HG03520 (cell line): Measurements from ENCODE around the gene HSPA4.
"Not testable (repeated sequence)": the region's sequence is repeated elsewhere in the genome, so short reads cannot be mapped to it uniquely, and the experiment has no call there.

ENCODE experiments used
- ATAC-seq: cut with Tn5 transposase; IDR thresholded peaks from one replicate; pipeline ENCODE4 v1.9.1; 2021; ENCODE audit warnings: mild to moderate bottlenecking, moderate library complexity; ENCODE audit not compliant: unreplicated experiment

HSPA4 gene

DNA sequence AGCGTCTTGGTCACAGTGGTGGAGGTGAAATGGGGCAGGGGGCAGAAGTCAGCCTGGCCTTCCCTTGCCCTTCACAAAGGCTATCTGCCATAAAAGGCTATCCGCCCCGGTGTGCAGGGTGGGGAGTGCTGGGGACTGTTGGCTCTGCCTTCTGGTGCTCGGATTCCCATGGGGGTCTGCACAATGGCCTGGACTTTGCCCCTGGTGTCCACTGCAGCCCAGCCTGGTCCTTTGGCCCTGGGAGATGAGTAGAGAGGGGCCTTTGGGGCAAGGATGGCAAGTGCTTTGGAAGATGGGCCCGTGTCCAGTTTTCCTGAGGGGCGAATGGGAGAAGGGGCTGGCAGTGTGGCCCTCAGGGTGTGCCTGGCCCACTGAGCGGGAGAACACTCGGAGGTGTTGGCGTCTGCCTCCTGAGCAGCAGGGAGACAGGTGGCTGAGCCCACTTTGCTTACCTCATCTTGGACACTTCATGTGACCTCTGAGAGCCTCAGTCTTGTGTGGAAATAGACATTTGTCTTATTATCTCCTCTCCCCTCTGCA lies 69.9 kb downstream of the HSPA4 start:
- no peak for ATAC-seq

- no peak for ATAC-seq
These were observed 70.9 kb downstream of the HSPA4 start for GRCh38 chr5:133122711-133123110.

DNA sequence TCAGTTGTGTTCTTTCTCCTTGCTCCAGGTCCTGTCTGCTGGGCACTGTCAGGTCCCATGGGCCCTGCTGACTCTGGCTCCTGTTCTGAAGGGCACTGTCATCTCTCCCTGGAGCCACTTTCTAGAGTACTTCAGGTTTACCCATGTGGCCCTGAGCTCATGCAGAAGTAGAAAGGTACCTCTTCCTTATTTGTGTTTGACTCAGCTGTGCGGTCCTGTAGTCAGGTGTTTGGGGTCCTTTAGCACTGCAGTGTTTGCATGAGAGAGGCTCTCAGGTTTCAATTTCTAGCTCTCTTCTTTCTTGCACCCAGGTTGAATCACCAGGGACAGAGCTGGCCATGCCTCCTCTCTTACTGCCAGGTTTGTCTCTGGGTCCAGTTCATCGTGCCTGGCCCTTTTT lies 71.5 kb downstream of the HSPA4 start:
- ATAC-seq, result no peak

- ATAC-seq, result no peak
These were observed 73.1 kb downstream of the HSPA4 start for GRCh38 chr5:133124891-133125290.

GRCh38 chr5:133128066-133128465 lies 76.3 kb downstream of the HSPA4 start:
- no peak for ATAC-seq

GRCh38 chr5:133129289-133129688 lies 77.5 kb downstream of the HSPA4 start:
- ATAC-seq, result no peak

GRCh38 chr5:133129950-133130349 lies 78.1 kb downstream of the HSPA4 start:
- ATAC-seq, result no peak

GRCh38 chr5:133130387-133131118 lies 78.7 kb downstream of the HSPA4 start:
- ATAC-seq, result no peak

DNA sequence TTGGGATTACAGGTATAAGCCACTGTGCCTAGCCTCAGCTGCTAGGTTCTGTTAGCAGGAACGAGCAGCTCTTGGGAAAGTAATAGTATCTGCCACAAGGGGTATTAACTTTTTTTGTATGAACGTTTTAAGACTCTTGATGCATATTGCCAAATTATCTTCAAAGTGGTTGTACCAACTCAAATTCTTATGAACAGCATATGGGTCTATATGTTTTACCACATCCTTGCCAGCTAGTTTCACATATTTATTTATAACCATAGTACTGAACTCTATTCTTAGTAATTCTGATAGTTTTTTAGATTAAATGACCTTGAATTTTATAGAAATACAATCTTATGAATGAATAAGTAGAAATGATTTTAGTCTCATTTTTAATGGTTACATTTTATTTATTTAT lies 80.9 kb downstream of the HSPA4 start:
- ATAC-seq, result no peak

GRCh38 chr5:133133241-133133640 lies 81.4 kb downstream of the HSPA4 start:
- ATAC-seq, result not testable (repeated sequence)

DNA sequence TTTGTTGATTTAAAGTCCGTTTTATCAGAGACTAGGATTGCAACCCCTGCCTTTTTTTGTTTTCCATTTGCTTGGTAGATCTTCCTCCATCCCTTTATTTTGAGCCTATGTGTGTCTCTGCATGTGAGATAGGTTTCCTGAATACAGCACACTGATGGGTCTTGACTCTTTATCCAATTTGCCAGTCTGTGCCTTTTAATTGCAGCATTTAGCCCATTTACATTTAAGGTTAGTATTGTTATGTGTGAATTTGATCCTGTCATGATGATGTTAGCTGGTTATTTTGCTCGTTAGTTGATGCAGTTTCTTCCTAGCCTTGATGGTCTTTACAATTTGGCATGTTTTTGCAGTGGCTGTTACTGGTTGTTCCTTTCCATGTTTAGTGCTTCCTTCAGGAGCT lies 85.1 kb downstream of the HSPA4 start:
- not testable (repeated sequence) for ATAC-seq

- ATAC-seq, result no peak
These were observed 88.5 kb downstream of the HSPA4 start for GRCh38 chr5:133140311-133140710.

- no peak for ATAC-seq
These were observed 89.9 kb downstream of the HSPA4 start for GRCh38 chr5:133141746-133142145.

GRCh38 chr5:133142782-133143181 lies 91.0 kb downstream of the HSPA4 start:
- no peak for ATAC-seq

DNA sequence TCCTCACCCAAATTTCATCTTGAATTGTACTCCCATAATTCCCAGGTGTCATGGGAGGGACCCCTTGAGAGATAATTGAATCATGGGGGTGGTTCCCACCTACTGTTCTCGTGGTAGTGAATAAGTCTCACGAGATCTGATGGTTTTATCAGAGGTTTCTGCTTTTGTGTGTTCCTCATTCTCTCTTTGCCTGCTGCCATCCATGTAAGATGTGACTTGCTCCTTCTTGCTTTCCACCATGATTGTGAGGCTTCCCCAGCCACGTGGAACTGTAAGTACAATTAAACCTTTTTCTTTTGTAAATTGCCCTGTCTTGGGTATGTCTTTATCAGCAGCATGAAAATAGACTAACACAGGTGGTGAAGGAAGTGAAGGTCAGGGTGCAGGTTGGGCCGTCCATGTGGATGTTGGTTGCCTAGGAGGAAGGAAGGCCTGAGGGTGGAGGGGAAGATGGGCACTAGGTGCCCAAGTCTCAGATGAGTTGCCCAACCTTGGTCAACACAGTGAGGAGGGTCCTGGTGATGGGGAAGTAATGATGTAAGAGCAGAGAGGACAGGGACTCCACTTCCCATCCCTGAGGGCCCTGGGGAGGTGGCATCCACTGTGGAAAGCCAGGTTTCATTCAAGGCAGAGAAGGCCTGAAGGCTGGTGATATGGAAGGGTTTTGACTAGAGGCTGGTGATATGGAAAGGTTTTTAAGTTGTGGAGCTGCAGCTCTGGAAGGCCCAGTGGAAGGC lies 92.6 kb downstream of the HSPA4 start:
- no peak for ATAC-seq

DNA sequence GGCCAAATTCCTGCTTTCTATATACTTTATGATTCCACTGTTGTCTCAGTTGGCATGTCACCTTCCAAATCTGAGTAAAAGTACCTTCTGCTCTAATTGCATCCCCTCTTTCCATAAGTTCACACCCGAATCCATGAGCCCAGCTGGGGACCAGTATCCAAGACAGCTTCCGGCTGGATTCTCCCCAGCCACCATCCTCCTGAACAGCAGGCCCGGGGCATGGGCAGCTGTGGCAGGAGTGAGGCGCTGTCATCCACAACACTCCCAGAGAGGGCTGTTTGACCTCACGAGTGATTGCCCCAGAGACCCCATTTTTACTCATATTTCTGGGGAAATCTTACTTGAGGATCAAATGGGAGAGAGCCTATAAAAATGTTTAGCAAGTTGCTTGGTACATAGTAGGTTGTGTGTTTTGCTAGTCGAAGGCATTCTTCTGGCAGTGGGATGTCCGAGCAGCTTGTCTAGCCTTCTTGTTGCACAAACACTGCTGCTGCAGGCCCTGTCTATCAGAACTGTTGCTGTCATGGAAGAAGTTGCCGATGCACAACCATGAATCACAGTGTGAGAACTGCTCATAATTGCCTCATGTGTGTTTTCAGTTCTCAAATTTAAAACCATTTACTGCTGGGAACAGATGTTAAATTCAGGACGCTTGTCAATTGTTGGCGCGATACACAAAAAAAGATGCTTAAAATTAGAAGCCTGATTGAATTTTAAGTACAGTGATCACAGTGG lies 93.8 kb downstream of the HSPA4 start:
- no peak for ATAC-seq

DNA sequence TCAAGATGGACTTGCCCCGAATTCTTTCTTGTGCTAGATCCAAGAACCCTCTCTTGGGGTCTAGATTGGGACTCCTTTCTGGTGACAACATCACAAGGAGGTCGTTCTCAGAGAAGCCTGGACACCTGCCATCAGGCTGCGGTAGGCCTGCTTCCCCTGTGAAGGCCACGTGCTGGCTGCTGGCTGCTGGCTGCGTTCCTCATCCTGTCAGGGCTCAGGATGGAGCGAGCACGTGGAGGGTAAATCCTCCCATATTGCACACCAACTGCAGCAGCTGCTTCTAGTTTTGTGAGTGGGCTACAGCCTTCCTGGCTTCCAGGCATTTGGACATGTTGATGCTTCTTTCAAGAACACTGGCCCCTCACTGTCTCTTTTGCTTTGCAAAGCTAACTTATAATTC lies 95.6 kb downstream of the HSPA4 start:
- ATAC-seq, result no peak

DNA sequence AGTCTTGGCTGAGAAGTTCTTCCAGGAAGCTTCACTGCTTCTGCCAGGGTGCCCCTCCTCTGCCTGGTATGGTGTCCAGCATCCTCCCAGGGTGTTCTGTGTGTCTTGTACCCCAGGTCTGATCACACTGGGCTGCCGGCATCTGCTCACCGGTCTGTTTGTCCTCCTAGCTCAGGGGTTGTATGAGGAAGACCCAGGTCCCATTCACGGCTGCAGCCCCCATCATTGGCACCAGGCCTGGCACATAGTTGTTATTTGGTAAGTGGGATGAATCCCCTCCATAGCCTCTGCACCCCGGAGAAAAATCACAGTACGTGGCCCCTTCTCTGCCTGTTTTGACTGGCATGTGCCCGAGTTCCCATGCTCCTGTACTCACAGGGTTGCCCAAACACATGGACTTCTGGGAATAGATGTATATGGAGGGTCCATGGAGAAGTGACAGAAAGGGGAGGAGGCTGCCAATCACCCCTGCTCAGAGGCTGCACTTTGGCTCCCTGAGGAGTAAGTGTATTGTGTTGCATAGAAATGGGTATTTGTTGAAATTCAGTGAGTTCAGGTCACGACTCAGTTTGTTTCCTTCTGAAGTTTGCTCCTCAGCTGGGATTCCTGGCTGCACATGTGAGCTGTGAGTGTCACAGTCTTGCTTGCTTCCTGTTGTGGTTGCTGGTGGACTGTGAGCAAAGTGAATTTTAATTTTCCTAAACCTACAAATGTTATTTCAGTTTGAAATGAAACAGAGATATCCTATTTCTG lies 96.2 kb downstream of the HSPA4 start:
- ATAC-seq, result no peak

DNA sequence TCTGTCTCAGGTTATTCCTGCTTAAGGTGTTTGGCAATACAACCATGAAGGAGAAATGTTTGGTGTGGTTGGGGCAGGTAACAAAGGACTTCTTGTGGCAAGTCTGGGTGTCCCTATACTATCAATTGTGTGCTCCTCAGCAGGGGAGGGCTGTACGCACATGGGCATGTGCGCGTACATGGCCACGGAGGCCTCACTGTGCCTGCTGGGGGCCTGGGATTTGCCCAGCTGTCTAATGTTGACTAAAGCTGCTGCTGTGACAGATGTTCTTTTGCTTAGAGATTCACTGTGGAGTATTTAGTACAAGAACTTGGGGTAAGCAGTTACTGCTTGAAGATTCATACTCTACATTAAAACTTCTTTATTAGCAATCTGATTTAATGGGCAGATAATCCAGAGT lies 97.5 kb downstream of the HSPA4 start:
- ATAC-seq, result no peak

- no peak for ATAC-seq
These were observed 99.2 kb downstream of the HSPA4 start for GRCh38 chr5:133150909-133151544.
